D721Med (cell line): ENCODE results near the gene SLC35A5.
"Not testable (repeated sequence)": the region's sequence is repeated elsewhere in the genome, so short reads cannot be mapped to it uniquely, and the experiment has no call there.

Experiments used
- DNase-seq: peaks from one replicate; pipeline ENCODE4 v3.0.0; 2011; ENCODE audit warnings: low spot score; ENCODE audit not compliant: insufficient read length
- FAIRE-seq: peaks from 2 replicates; lab custom pipeline; 2011; peaks lifted over from hg19 to GRCh38; lab: Jason Lieb, UNC
- CTCF ChIP-seq: IDR thresholded peaks from 2 replicates; pipeline ENCODE4 v1.5.1; 2012; ENCODE audit warnings: mild to moderate bottlenecking, control low read depth; ENCODE audit not compliant: insufficient read depth; ENCODE audit errors: missing control alignments

The SLC35A5 gene, protein sequence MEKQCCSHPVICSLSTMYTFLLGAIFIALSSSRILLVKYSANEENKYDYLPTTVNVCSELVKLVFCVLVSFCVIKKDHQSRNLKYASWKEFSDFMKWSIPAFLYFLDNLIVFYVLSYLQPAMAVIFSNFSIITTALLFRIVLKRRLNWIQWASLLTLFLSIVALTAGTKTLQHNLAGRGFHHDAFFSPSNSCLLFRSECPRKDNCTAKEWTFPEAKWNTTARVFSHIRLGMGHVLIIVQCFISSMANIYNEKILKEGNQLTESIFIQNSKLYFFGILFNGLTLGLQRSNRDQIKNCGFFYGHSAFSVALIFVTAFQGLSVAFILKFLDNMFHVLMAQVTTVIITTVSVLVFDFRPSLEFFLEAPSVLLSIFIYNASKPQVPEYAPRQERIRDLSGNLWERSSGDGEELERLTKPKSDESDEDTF

GRCh38 chr3:112561734-112562529 lies at the start of gene SLC35A5, which contains the start of gene ATG3:
SLC35A5 (plus strand) TSS chr3:112562045; CDS start chr3:112563404, 1,359 bp downstream.
ATG3 (minus strand) TSS chr3:112561962; CDS start chr3:112561528, 434 bp downstream.
- no peak for TF ChIP-seq CTCF
- DNase-seq (peak; percentile 34), FAIRE-seq (no peak)

GRCh38 chr3:112512320-112512719 lies 49.5 kb upstream of the SLC35A5 start:
- FAIRE-seq, result no peak
- DNase-seq, result no peak
- no peak for TF ChIP-seq CTCF

GRCh38 chr3:112514527-112515128 lies 47.2 kb upstream of the SLC35A5 start:
- no peak for FAIRE-seq
- no peak for TF ChIP-seq CTCF

DNA sequence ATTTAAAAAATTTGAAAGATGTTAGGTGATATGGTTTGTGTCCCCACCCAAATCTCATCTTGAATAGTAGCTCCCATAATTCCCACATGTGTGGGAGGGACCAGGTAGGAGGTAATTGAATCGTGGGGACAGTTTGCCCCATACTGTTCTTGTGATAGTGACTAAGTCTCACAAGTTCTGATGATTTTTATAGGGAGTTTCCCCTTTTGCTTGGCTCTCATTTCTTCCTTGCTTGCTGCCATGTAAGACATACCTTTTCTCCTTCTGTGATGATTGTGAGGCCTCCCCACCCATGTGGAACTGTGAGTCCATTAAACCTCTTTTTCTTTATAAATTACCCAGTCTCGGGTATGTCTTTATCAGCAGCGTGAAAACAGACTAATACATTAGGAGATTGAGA lies 42.9 kb upstream of the SLC35A5 start:
- DNase-seq, FAIRE-seq: not testable (repeated sequence)

More at GRCh38 chr3:112514527-112515128, 47.2 kb upstream of the SLC35A5 start:
- DNase-seq, result no peak

GRCh38 chr3:112519424-112520001 lies 42.3 kb upstream of the SLC35A5 start:
- FAIRE-seq (no peak), DNase-seq (no peak)
- peak; percentile 69 for TF ChIP-seq CTCF

- FAIRE-seq, DNase-seq: not testable (repeated sequence)
Measured at GRCh38 chr3:112524127-112524526, 37.7 kb upstream of the SLC35A5 start.

- TF ChIP-seq CTCF, result no peak
- FAIRE-seq, result no peak
Measured at GRCh38 chr3:112530573-112530972, 31.3 kb upstream of the SLC35A5 start.

More at GRCh38 chr3:112530573-112530972, 31.3 kb upstream of the SLC35A5 start:
- no peak for DNase-seq
